Suprapubic skin (tissue), 4 donors: ENCODE measurements around the gene LEMD3. TPM values are rescaled to one million over a fixed set of nuclear protein-coding genes. Genes with fewer than 3 reads are reported as not detected.

Experiments used
- DNase-seq, 2 donors: peaks; one replicate each; pipeline ENCODE4 v3.0.0-alpha.2; 2019; ENCODE audit warnings: low spot score in 2 of 2
- H3K27ac ChIP-seq: fragments of 200-600 bp; sonication (generic); one replicate; pipeline ENCODE4 v1.5.1; 2019
- H3K27me3 ChIP-seq: fragments of 200-600 bp; sonication (generic); one replicate; pipeline ENCODE4 v1.5.1; 2019
- H3K36me3 ChIP-seq: fragments of 200-600 bp; sonication (generic); one replicate; pipeline ENCODE4 v1.5.1; 2019
- H3K4me1 ChIP-seq: fragments of 200-600 bp; sonication (generic); one replicate; pipeline ENCODE4 v1.5.1; 2019
- H3K4me3 ChIP-seq: fragments of 200-600 bp; sonication (generic); one replicate; pipeline ENCODE4 v1.5.1; 2019; ENCODE audit warnings: mild to moderate bottlenecking
- H3K9me3 ChIP-seq: fragments of 200-600 bp; sonication (generic); one replicate; pipeline ENCODE4 v1.5.1; 2019
- EP300 ChIP-seq: sonication (generic); formaldehyde crosslinking; IDR thresholded peaks from one replicate; pipeline ENCODE4 v1.6.1; 2017; ENCODE audit warnings: antibody characterized with exemption
- POLR2A ChIP-seq, 2 donors: fragments of 450-650 bp; IDR thresholded peaks; one replicate each; pipeline ENCODE4 v1.6.1; 2017; ENCODE audit warnings: antibody characterized with exemption in 2 of 2, mild to moderate bottlenecking in 2 of 2, moderate library complexity in 2 of 2
- POLR2AphosphoS5 ChIP-seq, 3 donors: sonication (generic); formaldehyde crosslinking; IDR thresholded peaks; one replicate each; pipeline ENCODE4 v1.6.1; 2017; ENCODE audit warnings: antibody characterized with exemption in 3 of 3
- WGBS: methylation state at CpG from one replicate; pipeline ENCODE4 v1.1.5; 2018; 5-methylcytosine and 5-hydroxymethylcytosine counted together
- total RNA-seq, 4 donors: library from RNA; depleted of rRNA; stranded (reverse); fragments of >200 nt; gene quantifications; one replicate each; pipeline ENCODE4 v1.1.0, GENCODE V29; 2016
- TF ChIP-seq, protein P1 (sequence below), 2 donors: fragments of 200-600 bp in 1 of 2; fragments of 450-650 bp in 1 of 2; sonication (generic) in 1 of 2; IDR thresholded peaks; one replicate each; pipeline ENCODE4 v1.5.1; 2016 to 2019; ENCODE audit warnings: antibody characterized with exemption in 2 of 2, mild to moderate bottlenecking in 1 of 2, moderate library complexity in 1 of 2

LEMD3 gene
- total RNA-seq, 4 donors from 2014 or later = 24.8 to 44.6 (median 37.4) TPM

DNA sequence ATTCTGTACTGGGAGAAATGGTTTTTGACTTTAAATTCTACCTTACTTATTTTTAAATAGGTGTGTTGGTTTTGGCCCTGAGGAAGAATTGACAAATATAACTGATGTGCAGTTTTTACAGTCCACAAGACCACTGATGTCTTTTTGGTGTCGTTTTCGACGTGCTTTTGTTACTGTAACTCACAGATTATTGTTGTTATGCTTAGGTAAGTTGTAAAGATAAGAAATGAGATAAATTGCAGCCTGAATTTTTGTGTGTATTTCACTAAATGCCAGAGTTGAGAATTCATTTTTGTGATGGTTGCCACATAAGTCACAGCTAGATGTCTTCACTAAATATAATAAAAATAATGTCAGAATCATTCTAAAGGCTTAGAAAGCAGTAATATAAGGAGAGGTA lies 69.2 kb downstream of the LEMD3 start:
- 95% methylated on average over 3 of the region's 3 CpGs for WGBS
- H3K4me1 ChIP-seq = no peaks in the 10 kb centered on the region

DNA sequence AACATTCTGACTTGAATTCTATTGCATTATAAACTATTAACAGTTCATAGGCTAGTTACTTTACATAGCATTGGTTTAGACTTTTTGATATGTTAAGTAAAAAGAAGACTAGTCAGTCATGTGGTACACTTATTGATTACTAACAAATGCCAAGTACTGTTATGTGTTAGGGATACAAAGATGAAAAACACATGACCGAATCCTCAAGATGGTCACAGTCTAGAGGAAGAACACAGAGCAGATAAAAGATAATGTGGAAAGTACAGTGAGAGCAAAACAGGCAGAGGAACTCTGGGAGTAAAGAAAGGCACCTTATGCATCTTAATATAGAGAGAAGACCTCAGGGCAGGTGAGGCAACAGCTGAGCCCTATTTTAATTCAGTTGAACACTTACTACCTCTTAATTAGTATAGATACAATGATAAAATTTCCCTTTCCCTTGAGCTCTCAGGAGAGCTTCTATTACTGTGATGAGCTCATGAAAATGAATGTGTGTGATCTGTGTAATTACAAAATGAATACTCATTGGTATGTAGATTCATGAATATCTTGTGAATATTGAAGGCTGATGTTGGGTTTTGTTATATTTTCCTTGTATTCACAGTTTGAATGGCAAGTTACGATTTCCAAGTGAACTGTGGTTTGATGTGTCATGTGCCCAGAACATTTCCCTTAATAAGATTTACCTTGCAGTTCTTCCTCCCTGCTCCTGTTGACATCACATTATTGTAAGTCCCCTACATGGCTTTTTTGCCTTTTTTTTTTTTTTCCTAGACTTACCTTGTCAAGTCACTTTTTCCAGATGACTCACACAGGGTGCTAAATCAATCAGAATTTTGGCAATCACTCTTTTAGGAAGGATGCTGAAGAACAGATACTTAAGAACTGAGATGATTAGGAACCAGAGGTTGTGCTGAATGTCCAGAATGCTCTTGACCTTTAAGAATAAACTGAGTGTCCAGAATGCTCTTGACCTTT lies 79.6 kb downstream of the LEMD3 start:
- no peak for DNase-seq
- Histone ChIP-seq H3K36me3 (peaks cover 28% of the 10 kb centered on the region), H3K27me3 (no peaks in the 10 kb centered on the region), H3K4me3 (no peak overlapping the region), H3K9me3 (no peaks in the 10 kb centered on the region), H3K27ac (no peak overlapping the region), H3K4me1 (no peaks in the 10 kb centered on the region)
- TF ChIP-seq EP300 = no peak
- no peak for TF ChIP-seq POLR2AphosphoS5 (IDR thresholded peaks at IDR 0.05)
- no peak for TF ChIP-seq POLR2A (IDR thresholded peaks at IDR 0.05)
- TF ChIP-seq, protein P1, sequence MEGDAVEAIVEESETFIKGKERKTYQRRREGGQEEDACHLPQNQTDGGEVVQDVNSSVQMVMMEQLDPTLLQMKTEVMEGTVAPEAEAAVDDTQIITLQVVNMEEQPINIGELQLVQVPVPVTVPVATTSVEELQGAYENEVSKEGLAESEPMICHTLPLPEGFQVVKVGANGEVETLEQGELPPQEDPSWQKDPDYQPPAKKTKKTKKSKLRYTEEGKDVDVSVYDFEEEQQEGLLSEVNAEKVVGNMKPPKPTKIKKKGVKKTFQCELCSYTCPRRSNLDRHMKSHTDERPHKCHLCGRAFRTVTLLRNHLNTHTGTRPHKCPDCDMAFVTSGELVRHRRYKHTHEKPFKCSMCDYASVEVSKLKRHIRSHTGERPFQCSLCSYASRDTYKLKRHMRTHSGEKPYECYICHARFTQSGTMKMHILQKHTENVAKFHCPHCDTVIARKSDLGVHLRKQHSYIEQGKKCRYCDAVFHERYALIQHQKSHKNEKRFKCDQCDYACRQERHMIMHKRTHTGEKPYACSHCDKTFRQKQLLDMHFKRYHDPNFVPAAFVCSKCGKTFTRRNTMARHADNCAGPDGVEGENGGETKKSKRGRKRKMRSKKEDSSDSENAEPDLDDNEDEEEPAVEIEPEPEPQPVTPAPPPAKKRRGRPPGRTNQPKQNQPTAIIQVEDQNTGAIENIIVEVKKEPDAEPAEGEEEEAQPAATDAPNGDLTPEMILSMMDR (IDR thresholded peaks at IDR 0.05) = no peak
- 71% methylated on average over 2 of the region's 2 CpGs for WGBS

More for the DNA sequence above, 69.2 kb downstream of the LEMD3 start:
- Histone ChIP-seq H3K4me3 (no peak overlapping the region), H3K27ac (no peak overlapping the region), H3K27me3 (no peaks in the 10 kb centered on the region), H3K9me3 (no peaks in the 10 kb centered on the region), H3K36me3 (peaks cover 26% of the 10 kb centered on the region)
- DNase-seq = no peak
- TF ChIP-seq POLR2A (IDR thresholded peaks at IDR 0.05) (no peak), EP300 (no peak), POLR2AphosphoS5 (IDR thresholded peaks at IDR 0.05) (no peak)
- TF ChIP-seq, protein P1 (IDR thresholded peaks at IDR 0.05) = no peak

DNA sequence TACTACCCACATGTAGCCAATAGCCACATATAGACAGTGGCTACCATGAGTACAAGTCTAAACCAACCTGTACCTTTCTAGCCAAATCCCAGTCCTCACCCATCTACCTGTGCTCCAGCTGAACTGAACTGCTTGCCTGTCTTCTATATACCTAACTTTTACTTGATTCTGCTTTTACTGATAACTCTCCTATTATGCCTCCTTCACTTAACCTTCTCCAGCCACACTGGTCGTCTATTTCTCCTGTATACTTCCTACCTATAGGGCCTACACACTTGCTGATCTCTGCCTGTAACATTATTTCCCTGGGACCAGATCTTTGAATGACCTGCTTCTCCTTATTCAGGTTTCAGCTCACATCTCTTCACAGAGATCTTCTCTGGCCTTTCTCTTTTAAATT lies 83.1 kb downstream of the LEMD3 start:
- Histone ChIP-seq H3K4me3 (no peak overlapping the region), H3K27me3 (no peaks in the 10 kb centered on the region), H3K36me3 (peaks cover 6% of the 10 kb centered on the region), H3K9me3 (no peaks in the 10 kb centered on the region), H3K4me1 (no peaks in the 10 kb centered on the region), H3K27ac (no peak overlapping the region)
- no peak for DNase-seq
- WGBS = 69% methylated on average over 1 of the region's 1 CpG
- TF ChIP-seq POLR2A (IDR thresholded peaks at IDR 0.05) = no peak
- TF ChIP-seq, protein P1 (IDR thresholded peaks at IDR 0.05) = no peak
- TF ChIP-seq EP300 = no peak
- TF ChIP-seq POLR2AphosphoS5 (IDR thresholded peaks at IDR 0.05) = no peak

DNA sequence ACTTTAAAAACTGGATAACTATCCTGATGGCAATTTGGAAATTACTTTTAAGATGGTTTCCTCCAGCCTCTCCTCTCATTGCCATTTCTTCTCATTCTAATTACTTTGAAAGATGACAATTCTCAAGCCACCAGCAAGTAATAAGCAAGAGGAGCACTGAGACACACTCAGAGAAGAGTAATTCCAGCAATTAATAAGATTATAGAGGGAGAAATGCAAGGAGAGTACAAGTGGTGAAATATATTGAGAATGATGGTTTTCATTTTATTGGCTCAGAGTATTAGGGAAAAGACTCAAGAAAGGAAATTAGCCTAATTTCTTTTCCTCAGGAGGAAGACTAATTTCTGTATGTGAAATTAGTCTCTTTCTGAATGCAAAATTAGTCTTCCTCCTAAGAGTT lies 88.6 kb downstream of the LEMD3 start:
- Histone ChIP-seq H3K27me3 (no peaks in the 10 kb centered on the region), H3K27ac (no peak overlapping the region), H3K36me3 (no peaks in the 10 kb centered on the region), H3K4me3 (no peak overlapping the region), H3K4me1 (no peaks in the 10 kb centered on the region), H3K9me3 (no peaks in the 10 kb centered on the region)
- DNase-seq = no peak
- no peak for TF ChIP-seq POLR2AphosphoS5 (IDR thresholded peaks at IDR 0.05)
- TF ChIP-seq, protein P1 (IDR thresholded peaks at IDR 0.05) = no peak
- no peak for TF ChIP-seq EP300
- TF ChIP-seq POLR2A (IDR thresholded peaks at IDR 0.05) = no peak

GRCh38 chr12:65259501-65259900 lies 90.1 kb downstream of the LEMD3 start:
- no peaks in the 10 kb centered on the region for H3K9me3 ChIP-seq
- no peaks in the 10 kb centered on the region for H3K36me3 ChIP-seq
- no peak overlapping the region for H3K4me3 ChIP-seq
- H3K4me1 ChIP-seq = no peaks in the 10 kb centered on the region
- DNase-seq = no peak
- H3K27me3 ChIP-seq = no peaks in the 10 kb centered on the region
- TF ChIP-seq EP300 (no peak), POLR2A (IDR thresholded peaks at IDR 0.05) (no peak)
- H3K27ac ChIP-seq = no peak overlapping the region
